Loucy (cell line): Measurements from ENCODE around the gene COA1.

Experiments
- EZH2phosphoT487 ChIP-seq: fragments of 200-600 bp; IDR thresholded peaks from 2 replicates; pipeline ENCODE4 v1.6.1; 2018; ENCODE audit warnings: antibody characterized with exemption, mild to moderate bottlenecking, moderate library complexity, borderline replicate concordance
- TF ChIP-seq, protein P1 (sequence below): fragments of 200-600 bp; sonication (generic); conservative IDR thresholded peaks from 2 replicates; pipeline ENCODE4 v1.5.1; 2014; ENCODE audit warnings: mild to moderate bottlenecking, antibody characterized with exemption, low read length

DNA sequence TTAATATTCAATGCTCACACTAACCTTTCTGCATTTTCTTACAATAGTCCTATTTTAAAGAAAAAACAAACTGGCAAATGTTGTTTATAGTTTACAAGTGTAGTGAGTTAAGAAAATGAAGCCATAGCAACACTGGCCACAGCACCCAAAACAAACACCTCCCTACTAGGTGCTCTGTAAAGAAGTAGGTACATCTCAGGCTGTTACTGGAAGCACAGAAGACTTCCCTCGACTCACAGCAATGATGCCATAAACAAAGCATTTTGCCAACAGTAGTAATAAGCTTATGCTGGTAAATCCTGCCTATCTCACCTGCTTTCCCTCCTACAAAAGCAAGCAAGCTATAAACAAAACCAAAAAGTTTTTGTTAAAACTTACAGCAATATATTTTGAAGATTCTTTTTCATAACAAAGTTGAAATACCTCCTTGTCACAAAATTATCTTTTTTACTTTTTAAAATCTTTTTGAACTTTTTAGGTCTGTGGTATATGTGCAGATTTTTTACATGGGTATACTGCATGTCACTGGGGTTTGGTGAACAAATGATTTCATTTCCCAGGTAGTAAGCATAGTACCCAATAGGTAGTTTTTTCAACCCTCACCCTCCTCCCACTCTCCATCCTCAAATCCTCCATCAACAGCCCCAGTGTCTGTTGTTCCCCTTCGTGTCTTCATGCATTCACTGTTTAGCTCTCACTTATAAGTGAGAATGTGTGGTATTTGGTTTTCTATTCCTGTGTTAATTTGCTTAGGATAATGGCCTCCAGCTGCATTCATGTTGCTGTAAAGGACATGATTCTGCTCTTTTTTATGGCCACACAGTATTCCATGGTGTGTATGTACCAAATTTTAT lies 28.4 kb downstream of the COA1 start:
- TF ChIP-seq, protein P1, sequence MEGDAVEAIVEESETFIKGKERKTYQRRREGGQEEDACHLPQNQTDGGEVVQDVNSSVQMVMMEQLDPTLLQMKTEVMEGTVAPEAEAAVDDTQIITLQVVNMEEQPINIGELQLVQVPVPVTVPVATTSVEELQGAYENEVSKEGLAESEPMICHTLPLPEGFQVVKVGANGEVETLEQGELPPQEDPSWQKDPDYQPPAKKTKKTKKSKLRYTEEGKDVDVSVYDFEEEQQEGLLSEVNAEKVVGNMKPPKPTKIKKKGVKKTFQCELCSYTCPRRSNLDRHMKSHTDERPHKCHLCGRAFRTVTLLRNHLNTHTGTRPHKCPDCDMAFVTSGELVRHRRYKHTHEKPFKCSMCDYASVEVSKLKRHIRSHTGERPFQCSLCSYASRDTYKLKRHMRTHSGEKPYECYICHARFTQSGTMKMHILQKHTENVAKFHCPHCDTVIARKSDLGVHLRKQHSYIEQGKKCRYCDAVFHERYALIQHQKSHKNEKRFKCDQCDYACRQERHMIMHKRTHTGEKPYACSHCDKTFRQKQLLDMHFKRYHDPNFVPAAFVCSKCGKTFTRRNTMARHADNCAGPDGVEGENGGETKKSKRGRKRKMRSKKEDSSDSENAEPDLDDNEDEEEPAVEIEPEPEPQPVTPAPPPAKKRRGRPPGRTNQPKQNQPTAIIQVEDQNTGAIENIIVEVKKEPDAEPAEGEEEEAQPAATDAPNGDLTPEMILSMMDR, result no peak
- TF ChIP-seq EZH2phosphoT487, result no peak
